HEK293 (cell line): Measurements from ENCODE around the gene CLPX.

ENCODE experiments used
- CTCF ChIA-PET: fragments of 350-600 bp; formaldehyde crosslinking; extraction: SDS; loops from one replicate; lab custom pipeline; 2021; ENCODE audit warnings: antibody characterized with exemption; lab: Yijun Ruan, JAX
- POLR2A ChIA-PET: fragments of 300-600 bp; formaldehyde crosslinking; extraction: SDS; loops from one replicate; lab custom pipeline; 2020; ENCODE audit warnings: antibody characterized with exemption, inconsistent platforms; lab: Yijun Ruan, JAX
- H3K27ac ChIP-seq: fragments of 200-500 bp; sonication (Bioruptor generic); 2 replicates; pipeline ENCODE4 v1.5.1; 2014; ENCODE audit warnings: low read depth, low read length, control low read depth, inconsistent platforms; ENCODE audit errors: extremely low read depth
- H3K36me3 ChIP-seq, 2 experiments: fragments of 200-500 bp in 1 of 2; sonication (Bioruptor generic) in 1 of 2; 1 replicate in 1 of 2; 2 replicates in 1 of 2; pipeline ENCODE4 v1.5.1; 2014 to 2017; ENCODE audit warnings: inconsistent platforms in 2 of 2, low read length in 2 of 2; ENCODE audit not compliant: control insufficient read depth in 2 of 2, insufficient read depth in 1 of 2
- H3K4me1 ChIP-seq: fragments of 200-500 bp; sonication (Bioruptor generic); 2 replicates; pipeline ENCODE4 v1.5.1; 2014; ENCODE audit warnings: mild to moderate bottlenecking, low read length, inconsistent platforms; ENCODE audit not compliant: control insufficient read depth, insufficient read depth
- H3K4me3 ChIP-seq: 2 replicates; pipeline ENCODE4 v1.5.1; 2011; ENCODE audit warnings: low read depth, mild to moderate bottlenecking, control low read depth, low read length, moderate library complexity
- H3K9me3 ChIP-seq: fragments of 200-500 bp; sonication (Bioruptor generic); 2 replicates; pipeline ENCODE4 v1.5.1; 2014; ENCODE audit warnings: low read depth, low read length, inconsistent platforms; ENCODE audit not compliant: control insufficient read depth, insufficient read depth
- KLF10 ChIP-seq: fragments of 450-650 bp; IDR thresholded peaks from 2 replicates; pipeline ENCODE4 v1.5.1; 2018; ENCODE audit warnings: missing biosample characterization, mild to moderate bottlenecking, missing genetic modification characterization
- KLF8 ChIP-seq: fragments of 450-650 bp; formaldehyde crosslinking; IDR thresholded peaks from 2 replicates; pipeline ENCODE4 v1.5.1; 2016; ENCODE audit warnings: missing biosample characterization, missing genetic modification characterization
- SALL2 ChIP-seq: fragments of 450-650 bp; formaldehyde crosslinking; IDR thresholded peaks from 2 replicates; pipeline ENCODE4 v1.5.0; 2017; ENCODE audit warnings: missing biosample characterization, mild to moderate bottlenecking, missing genetic modification characterization, borderline replicate concordance
- ZBTB1 ChIP-seq: fragments of 450-650 bp; formaldehyde crosslinking; IDR thresholded peaks from 2 replicates; pipeline ENCODE4 v1.5.1; 2016; ENCODE audit warnings: missing biosample characterization, missing genetic modification characterization
- ZIC2 ChIP-seq: fragments of 450-650 bp; formaldehyde crosslinking; IDR thresholded peaks from 2 replicates; pipeline ENCODE4 v1.5.1; 2016; ENCODE audit warnings: missing biosample characterization, missing genetic modification characterization
- ZNF121 ChIP-seq: fragments of 450-650 bp; formaldehyde crosslinking; IDR thresholded peaks from 2 replicates; pipeline ENCODE4 v1.5.1; 2016; ENCODE audit warnings: missing biosample characterization, missing genetic modification characterization
- ZNF132 ChIP-seq: fragments of 450-650 bp; formaldehyde crosslinking; IDR thresholded peaks from 2 replicates; pipeline ENCODE4 v1.5.1; 2017; ENCODE audit warnings: missing biosample characterization, missing genetic modification characterization, borderline replicate concordance
- ZNF23 ChIP-seq: fragments of 450-650 bp; formaldehyde crosslinking; IDR thresholded peaks from 2 replicates; pipeline ENCODE4 v1.5.1; 2016; ENCODE audit warnings: missing biosample characterization, missing genetic modification characterization, borderline replicate concordance
- ZNF24 ChIP-seq: fragments of 450-650 bp; formaldehyde crosslinking; IDR thresholded peaks from 2 replicates; pipeline ENCODE4 v1.5.1; 2016; ENCODE audit warnings: missing biosample characterization, missing genetic modification characterization
- ZNF292 ChIP-seq: fragments of 450-650 bp; formaldehyde crosslinking; IDR thresholded peaks from 2 replicates; pipeline ENCODE4 v1.5.1; 2016; ENCODE audit warnings: low read depth, missing biosample characterization, missing genetic modification characterization, borderline replicate concordance
- ZNF473 ChIP-seq: fragments of 450-650 bp; formaldehyde crosslinking; IDR thresholded peaks from 2 replicates; pipeline ENCODE4 v1.5.1; 2017; ENCODE audit warnings: missing biosample characterization, missing genetic modification characterization
- ZNF521 ChIP-seq: fragments of 450-650 bp; formaldehyde crosslinking; IDR thresholded peaks from 2 replicates; pipeline ENCODE4 v1.5.1; 2017; ENCODE audit warnings: missing biosample characterization, mild to moderate bottlenecking, missing genetic modification characterization
- ZNF621 ChIP-seq: fragments of 450-650 bp; formaldehyde crosslinking; IDR thresholded peaks from 2 replicates; pipeline ENCODE4 v1.5.1; 2017; ENCODE audit warnings: missing biosample characterization, missing genetic modification characterization
- ZNF629 ChIP-seq: fragments of 450-650 bp; formaldehyde crosslinking; IDR thresholded peaks from 2 replicates; pipeline ENCODE4 v1.5.1; 2017; ENCODE audit warnings: missing biosample characterization, missing genetic modification characterization
- ZNF768 ChIP-seq: fragments of 450-650 bp; formaldehyde crosslinking; IDR thresholded peaks from 2 replicates; pipeline ENCODE4 v1.5.1; 2018; ENCODE audit warnings: missing biosample characterization, mild to moderate bottlenecking, missing genetic modification characterization
- ZSCAN23 ChIP-seq: fragments of 450-650 bp; formaldehyde crosslinking; IDR thresholded peaks from 2 replicates; pipeline ENCODE4 v1.5.1; 2016; ENCODE audit warnings: missing biosample characterization, missing genetic modification characterization
- ZXDB ChIP-seq: fragments of 450-650 bp; formaldehyde crosslinking; IDR thresholded peaks from 2 replicates; pipeline ENCODE4 v1.5.1; 2016; ENCODE audit warnings: missing biosample characterization, missing genetic modification characterization
- TF ChIP-seq, protein P1 (sequence below): fragments of 450-650 bp; formaldehyde crosslinking; IDR thresholded peaks from 2 replicates; pipeline ENCODE4; 2016; ENCODE audit warnings: missing biosample characterization, missing genetic modification characterization
- TF ChIP-seq, protein P2 (sequence below): fragments of 450-650 bp; formaldehyde crosslinking; IDR thresholded peaks from 2 replicates; pipeline ENCODE4 v1.5.1; 2016; ENCODE audit warnings: missing biosample characterization, missing genetic modification characterization
- TF ChIP-seq, protein P3 (sequence below): fragments of 450-650 bp; formaldehyde crosslinking; IDR thresholded peaks from 2 replicates; pipeline ENCODE4 v1.5.1; 2017; ENCODE audit warnings: missing biosample characterization, missing genetic modification characterization
- TF ChIP-seq, protein P4 (sequence below): fragments of 450-650 bp; formaldehyde crosslinking; IDR thresholded peaks from 2 replicates; pipeline ENCODE4 v1.5.1; 2016; ENCODE audit warnings: missing biosample characterization, missing genetic modification characterization
- TF ChIP-seq, protein P5 (sequence below): fragments of 450-650 bp; formaldehyde crosslinking; IDR thresholded peaks from 2 replicates; pipeline ENCODE4 v1.5.1; 2016; ENCODE audit warnings: missing biosample characterization, missing genetic modification characterization, borderline replicate concordance

The CLPX gene

DNA sequence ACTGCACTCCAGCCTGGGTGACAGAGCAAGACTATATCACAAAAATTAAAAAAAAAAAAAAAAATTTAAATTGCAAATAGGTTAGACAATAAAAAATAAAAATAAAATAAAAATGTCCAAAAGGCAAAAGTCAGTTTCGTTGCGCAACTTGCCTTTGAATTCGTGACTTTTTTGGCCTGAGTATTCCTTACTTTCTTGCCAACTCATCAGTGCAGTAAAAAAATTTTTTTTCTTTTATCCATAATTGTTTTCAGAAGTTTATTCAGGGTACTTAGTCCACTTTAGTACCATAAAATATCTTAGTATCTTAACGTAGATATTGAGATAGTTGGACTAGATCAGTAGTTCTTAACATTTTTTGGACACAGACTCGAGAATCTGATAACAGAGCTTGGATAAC, 48.6 kb upstream of the CLPX start:
- Histone ChIP-seq H3K4me1 (no peaks in the 10 kb centered on the region), H3K27ac (no peak overlapping the region), H3K36me3 (no peaks in the 10 kb centered on the region), H3K4me3 (no peak overlapping the region), H3K9me3 (no peaks in the 10 kb centered on the region)
- TF ChIP-seq, protein P1, sequence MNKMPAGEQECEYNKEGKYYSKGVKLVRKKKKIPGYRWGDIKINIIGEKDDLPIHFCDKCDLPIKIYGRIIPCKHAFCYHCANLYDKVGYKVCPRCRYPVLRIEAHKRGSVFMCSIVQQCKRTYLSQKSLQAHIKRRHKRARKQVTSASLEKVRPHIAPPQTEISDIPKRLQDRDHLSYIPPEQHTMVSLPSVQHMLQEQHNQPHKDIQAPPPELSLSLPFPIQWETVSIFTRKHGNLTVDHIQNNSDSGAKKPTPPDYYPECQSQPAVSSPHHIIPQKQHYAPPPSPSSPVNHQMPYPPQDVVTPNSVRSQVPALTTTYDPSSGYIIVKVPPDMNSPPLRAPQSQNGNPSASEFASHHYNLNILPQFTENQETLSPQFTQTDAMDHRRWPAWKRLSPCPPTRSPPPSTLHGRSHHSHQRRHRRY, result no peak
- TF ChIP-seq ZBTB1 (tag by site-specific recombination), result no peak
- no peak for TF ChIP-seq ZNF473 (tag by site-specific recombination)
- TF ChIP-seq ZNF24 (tag by site-specific recombination), result no peak
- no peak for TF ChIP-seq ZNF23 (tag by site-specific recombination)
- TF ChIP-seq ZNF292 (tag by site-specific recombination), result no peak
- no peak for TF ChIP-seq ZXDB (tag by site-specific recombination)
- TF ChIP-seq ZNF768 (tag by site-specific recombination), result no peak
- ChIA-PET POLR2A (no interaction called here), CTCF (no interaction called here)

DNA sequence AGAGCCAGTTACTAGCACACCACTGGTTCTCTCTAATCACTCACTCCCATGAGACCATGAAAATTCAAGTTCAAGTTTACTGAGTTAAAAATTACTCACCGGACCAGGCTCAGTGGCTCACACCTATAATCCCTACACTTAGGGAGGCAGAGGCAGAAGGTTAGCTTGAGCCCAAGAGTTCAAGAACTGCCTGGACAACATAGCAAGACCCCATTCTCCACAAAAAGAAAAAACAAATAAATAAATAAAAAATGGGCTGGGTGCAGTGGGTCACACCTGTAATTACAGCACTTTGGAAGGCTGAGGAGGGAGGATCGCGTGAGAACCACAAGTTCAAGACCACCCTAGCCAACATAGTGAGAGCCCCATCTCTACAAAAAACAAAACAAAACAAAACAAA, 47.4 kb upstream of the CLPX start:
- POLR2A ChIA-PET, result no interaction called here
- CTCF ChIA-PET, result no interaction called here
- H3K36me3 ChIP-seq, result no peaks in the 10 kb centered on the region

DNA sequence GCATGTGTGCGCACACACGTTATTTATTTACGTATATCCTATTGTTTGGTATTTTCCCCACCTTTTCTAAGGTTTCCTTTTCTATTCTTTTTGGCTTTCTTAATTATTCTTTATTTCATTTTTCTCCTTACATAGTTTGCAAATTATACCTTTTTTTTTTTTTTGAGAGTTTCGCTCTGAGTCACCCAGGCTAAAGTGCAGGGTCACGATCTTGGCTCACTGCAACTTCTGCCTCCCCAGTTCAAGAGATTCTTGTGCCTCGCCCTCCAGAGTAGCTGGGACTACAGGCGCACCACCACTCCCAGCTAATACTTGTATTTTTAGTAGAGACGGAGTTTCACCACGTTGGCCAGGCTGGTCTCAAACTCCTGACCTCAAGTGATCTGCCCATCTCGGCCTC, 46.2 kb upstream of the CLPX start:
- POLR2A ChIA-PET, result no interaction called here
- Histone ChIP-seq H3K4me1 (no peaks in the 10 kb centered on the region), H3K36me3 (no peaks in the 10 kb centered on the region), H3K4me3 (no peak overlapping the region), H3K27ac (no peak overlapping the region), H3K9me3 (no peaks in the 10 kb centered on the region)
- CTCF ChIA-PET, result no interaction called here
- TF ChIP-seq ZNF621 (tag by site-specific recombination) (no peak), KLF10 (tag by site-specific recombination) (no peak), ZSCAN23 (tag by site-specific recombination) (no peak), KLF8 (no peak), ZBTB1 (tag by site-specific recombination) (no peak), ZNF132 (no peak), ZNF629 (tag by site-specific recombination) (no peak), ZNF521 (no peak), ZIC2 (tag by site-specific recombination) (no peak)
- TF ChIP-seq, protein P2, sequence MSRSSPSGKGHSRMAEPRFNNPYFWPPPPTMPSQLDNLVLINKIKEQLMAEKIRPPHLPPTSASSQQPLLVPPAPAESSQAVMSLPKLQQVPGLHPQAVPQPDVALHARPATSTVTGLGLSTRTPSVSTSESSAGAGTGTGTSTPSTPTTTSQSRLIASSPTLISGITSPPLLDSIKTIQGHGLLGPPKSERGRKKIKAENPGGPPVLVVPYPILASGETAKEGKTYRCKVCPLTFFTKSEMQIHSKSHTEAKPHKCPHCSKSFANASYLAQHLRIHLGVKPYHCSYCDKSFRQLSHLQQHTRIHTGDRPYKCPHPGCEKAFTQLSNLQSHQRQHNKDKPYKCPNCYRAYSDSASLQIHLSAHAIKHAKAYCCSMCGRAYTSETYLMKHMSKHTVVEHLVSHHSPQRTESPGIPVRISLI (tag by site-specific recombination), result no peak
- TF ChIP-seq, protein P3, sequence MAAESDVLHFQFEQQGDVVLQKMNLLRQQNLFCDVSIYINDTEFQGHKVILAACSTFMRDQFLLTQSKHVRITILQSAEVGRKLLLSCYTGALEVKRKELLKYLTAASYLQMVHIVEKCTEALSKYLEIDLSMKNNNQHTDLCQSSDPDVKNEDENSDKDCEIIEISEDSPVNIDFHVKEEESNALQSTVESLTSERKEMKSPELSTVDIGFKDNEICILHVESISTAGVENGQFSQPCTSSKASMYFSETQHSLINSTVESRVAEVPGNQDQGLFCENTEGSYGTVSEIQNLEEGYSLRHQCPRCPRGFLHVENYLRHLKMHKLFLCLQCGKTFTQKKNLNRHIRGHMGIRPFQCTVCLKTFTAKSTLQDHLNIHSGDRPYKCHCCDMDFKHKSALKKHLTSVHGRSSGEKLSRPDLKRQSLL (tag by site-specific recombination), result no peak
- TF ChIP-seq, protein P4, sequence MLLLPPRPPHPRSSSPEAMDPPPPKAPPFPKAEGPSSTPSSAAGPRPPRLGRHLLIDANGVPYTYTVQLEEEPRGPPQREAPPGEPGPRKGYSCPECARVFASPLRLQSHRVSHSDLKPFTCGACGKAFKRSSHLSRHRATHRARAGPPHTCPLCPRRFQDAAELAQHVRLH, result no peak
- TF ChIP-seq, protein P5, sequence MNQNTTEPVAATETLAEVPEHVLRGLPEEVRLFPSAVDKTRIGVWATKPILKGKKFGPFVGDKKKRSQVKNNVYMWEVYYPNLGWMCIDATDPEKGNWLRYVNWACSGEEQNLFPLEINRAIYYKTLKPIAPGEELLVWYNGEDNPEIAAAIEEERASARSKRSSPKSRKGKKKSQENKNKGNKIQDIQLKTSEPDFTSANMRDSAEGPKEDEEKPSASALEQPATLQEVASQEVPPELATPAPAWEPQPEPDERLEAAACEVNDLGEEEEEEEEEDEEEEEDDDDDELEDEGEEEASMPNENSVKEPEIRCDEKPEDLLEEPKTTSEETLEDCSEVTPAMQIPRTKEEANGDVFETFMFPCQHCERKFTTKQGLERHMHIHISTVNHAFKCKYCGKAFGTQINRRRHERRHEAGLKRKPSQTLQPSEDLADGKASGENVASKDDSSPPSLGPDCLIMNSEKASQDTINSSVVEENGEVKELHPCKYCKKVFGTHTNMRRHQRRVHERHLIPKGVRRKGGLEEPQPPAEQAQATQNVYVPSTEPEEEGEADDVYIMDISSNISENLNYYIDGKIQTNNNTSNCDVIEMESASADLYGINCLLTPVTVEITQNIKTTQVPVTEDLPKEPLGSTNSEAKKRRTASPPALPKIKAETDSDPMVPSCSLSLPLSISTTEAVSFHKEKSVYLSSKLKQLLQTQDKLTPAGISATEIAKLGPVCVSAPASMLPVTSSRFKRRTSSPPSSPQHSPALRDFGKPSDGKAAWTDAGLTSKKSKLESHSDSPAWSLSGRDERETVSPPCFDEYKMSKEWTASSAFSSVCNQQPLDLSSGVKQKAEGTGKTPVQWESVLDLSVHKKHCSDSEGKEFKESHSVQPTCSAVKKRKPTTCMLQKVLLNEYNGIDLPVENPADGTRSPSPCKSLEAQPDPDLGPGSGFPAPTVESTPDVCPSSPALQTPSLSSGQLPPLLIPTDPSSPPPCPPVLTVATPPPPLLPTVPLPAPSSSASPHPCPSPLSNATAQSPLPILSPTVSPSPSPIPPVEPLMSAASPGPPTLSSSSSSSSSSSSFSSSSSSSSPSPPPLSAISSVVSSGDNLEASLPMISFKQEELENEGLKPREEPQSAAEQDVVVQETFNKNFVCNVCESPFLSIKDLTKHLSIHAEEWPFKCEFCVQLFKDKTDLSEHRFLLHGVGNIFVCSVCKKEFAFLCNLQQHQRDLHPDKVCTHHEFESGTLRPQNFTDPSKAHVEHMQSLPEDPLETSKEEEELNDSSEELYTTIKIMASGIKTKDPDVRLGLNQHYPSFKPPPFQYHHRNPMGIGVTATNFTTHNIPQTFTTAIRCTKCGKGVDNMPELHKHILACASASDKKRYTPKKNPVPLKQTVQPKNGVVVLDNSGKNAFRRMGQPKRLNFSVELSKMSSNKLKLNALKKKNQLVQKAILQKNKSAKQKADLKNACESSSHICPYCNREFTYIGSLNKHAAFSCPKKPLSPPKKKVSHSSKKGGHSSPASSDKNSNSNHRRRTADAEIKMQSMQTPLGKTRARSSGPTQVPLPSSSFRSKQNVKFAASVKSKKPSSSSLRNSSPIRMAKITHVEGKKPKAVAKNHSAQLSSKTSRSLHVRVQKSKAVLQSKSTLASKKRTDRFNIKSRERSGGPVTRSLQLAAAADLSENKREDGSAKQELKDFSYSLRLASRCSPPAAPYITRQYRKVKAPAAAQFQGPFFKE (tag by site-specific recombination), result no peak

More for the DNA sequence above, 47.4 kb upstream of the CLPX start:
- H3K4me3 ChIP-seq, result no peak overlapping the region
- no peak overlapping the region for H3K27ac ChIP-seq
- no peaks in the 10 kb centered on the region for H3K9me3 ChIP-seq
- no peaks in the 10 kb centered on the region for H3K4me1 ChIP-seq
- no peak for TF ChIP-seq SALL2
- TF ChIP-seq ZNF121 (tag by site-specific recombination), result peak; percentile 59
